Esophagus squamous epithelium (tissue), 5 donors: ENCODE results near the gene AP2M1. TPM values are rescaled to one million over a fixed set of nuclear protein-coding genes. Genes with fewer than 3 reads are reported as not detected.

Experiments
- DNase-seq: peaks from one replicate; lab custom pipeline; 2025; lab: John Stamatoyannopoulos, UW
- H3K27ac ChIP-seq, 4 donors: fragments of 200-600 bp; sonication (generic); one replicate each; pipeline ENCODE4 v1.5.1; 2016 to 2019; ENCODE audit warnings: mild to moderate bottlenecking in 1 of 4
- H3K27me3 ChIP-seq, 4 donors: fragments of 200-600 bp; sonication (generic); 1 replicate in 3 of 4; 2 replicates in 1 of 4; pipeline versions ENCODE4 v1.5.1 to v1.6.0; 2017 to 2021; ENCODE audit warnings: antibody characterized with exemption in 1 of 4
- H3K36me3 ChIP-seq, 3 donors: fragments of 200-600 bp; sonication (generic); one replicate each; pipeline ENCODE4 v1.5.1; 2016 to 2019
- H3K4me1 ChIP-seq, 3 donors: fragments of 200-600 bp; sonication (generic); one replicate each; pipeline ENCODE4 v1.5.1; 2017 to 2019
- H3K4me3 ChIP-seq, 4 donors: fragments of 200-600 bp; sonication (generic); 1 replicate in 3 of 4; 2 replicates in 1 of 4; pipeline ENCODE4 v1.5.1; 2016 to 2019; ENCODE audit warnings: mild to moderate bottlenecking in 2 of 4, moderate library complexity in 1 of 4
- H3K9me3 ChIP-seq, 3 donors: fragments of 200-600 bp; sonication (generic); one replicate each; pipeline ENCODE4 v1.5.1; 2016 to 2019
- CTCF ChIP-seq, 6 experiments: fragments of 450-650 bp in 4 of 6; fragments of 200-600 bp in 2 of 6; sonication (generic) in 2 of 6; IDR thresholded peaks; one replicate each; pipeline ENCODE4 v1.5.1; 2016 to 2019; ENCODE audit warnings: antibody characterized with exemption in 6 of 6, mild to moderate bottlenecking in 4 of 6, moderate library complexity in 4 of 6
- POLR2A ChIP-seq, 4 donors: fragments of 450-650 bp; IDR thresholded peaks; one replicate each; pipeline ENCODE4 v1.6.1; 2017; ENCODE audit warnings: antibody characterized with exemption in 4 of 4, mild to moderate bottlenecking in 4 of 4, moderate library complexity in 3 of 4
- WGBS, 2 donors: methylation state at CpG; one replicate each; pipeline ENCODE4 v1.1.5; 2018; 5-methylcytosine and 5-hydroxymethylcytosine counted together
- intact Hi-C: fragments of 100-400 bp; cut with DNase I; formaldehyde crosslinking; loops from one replicate; pipeline ENCODE4 v1.15.0; 2022
- total RNA-seq, 4 donors: library from RNA; depleted of rRNA; stranded (reverse); fragments of >200 nt; gene quantifications; one replicate each; pipeline ENCODE4 v1.1.0, GENCODE V29; 2016
- donor health status: DM: yes; HTN: yes; CAD: no.

Gene AP2M1
- total RNA-seq, 4 donors from 2014 or later: 139 to 212 (median 208) TPM

DNA sequence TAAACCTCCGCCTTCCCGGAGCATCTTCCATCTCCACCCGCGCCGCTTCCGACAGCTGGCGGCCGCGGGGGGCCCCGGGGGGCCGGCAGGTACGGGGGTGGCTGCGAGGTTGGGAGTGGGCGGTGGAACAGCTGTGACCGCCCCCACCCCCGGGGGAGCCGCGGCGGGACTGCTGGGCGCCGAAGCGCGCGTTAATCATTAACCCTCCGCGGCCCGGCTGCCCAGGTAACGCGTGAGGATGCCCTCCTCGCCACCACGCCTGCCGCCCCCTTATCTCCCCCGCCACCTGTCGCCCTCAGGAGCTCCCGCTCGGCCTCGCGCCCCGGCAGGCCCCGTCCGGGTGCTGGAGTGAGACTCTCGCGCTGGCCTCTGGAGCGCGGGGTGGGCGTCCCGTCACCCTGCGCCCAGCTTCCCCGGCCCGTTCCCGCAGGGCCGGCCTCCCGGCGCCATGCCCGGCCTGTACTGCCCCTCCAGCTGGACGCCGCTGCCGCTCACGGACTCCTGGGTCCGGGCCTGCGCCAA, 55.5 kb downstream of the AP2M1 start:
- TF ChIP-seq CTCF (IDR thresholded peaks at IDR 0.05) (no peak), POLR2A (IDR thresholded peaks at IDR 0.05) (no peak)
- Histone ChIP-seq H3K27me3 (peaks cover 12 to 99% (median 13%) of the 10 kb centered on the region in 4 donors), H3K4me1 (peaks cover 9 to 36% (median 21%) of the 10 kb centered on the region in 3 donors), H3K9me3 (no peaks in the 10 kb centered on the region), H3K4me3 (peak overlapping the region; percentile 27 to 67 (median 46)), H3K27ac (no peak overlapping the region), H3K36me3 (no peaks in the 10 kb centered on the region)
- DNase-seq: no peak
- intact Hi-C loops: no loop called here
- WGBS, 2 donors: no CpG with 5 or more reads among the region's 61 CpGs

- intact Hi-C loops: no loop called here
- TF ChIP-seq POLR2A (IDR thresholded peaks at IDR 0.05) (no peak), CTCF (IDR thresholded peaks at IDR 0.05) (no peak)
- Histone ChIP-seq H3K27ac (no peak overlapping the region), H3K27me3 (peaks cover 12 to 94% (median 13%) of the 10 kb centered on the region in 4 donors), H3K9me3 (no peaks in the 10 kb centered on the region), H3K4me3 (peak overlapping the region; percentile 27 to 67 (median 46)), H3K4me1 (peaks cover 9 to 36% (median 21%) of the 10 kb centered on the region in 3 donors), H3K36me3 (no peaks in the 10 kb centered on the region)
- no peak for DNase-seq
- 18 to 29% methylated on average over 9 of the region's 79 CpGs for WGBS, 2 donors
Observed at GRCh38 chr3:184230603-184231528, 56.2 kb downstream of the AP2M1 start.

- WGBS, 2 donors: 17 to 19% methylated on average over 1 to 3 of the region's 3 CpGs
- Histone ChIP-seq H3K4me1 (peaks cover 9 to 36% (median 21%) of the 10 kb centered on the region in 3 donors), H3K9me3 (no peaks in the 10 kb centered on the region), H3K27ac (no peak overlapping the region), H3K27me3 (peaks cover 12 to 95% (median 13%) of the 10 kb centered on the region in 4 donors), H3K4me3 (no peak overlapping the region), H3K36me3 (no peaks in the 10 kb centered on the region)
- intact Hi-C loops: no loop called here
- TF ChIP-seq POLR2A (IDR thresholded peaks at IDR 0.05) (no peak), CTCF (IDR thresholded peaks at IDR 0.05) (no peak)
- DNase-seq: no peak
Observed at GRCh38 chr3:184231671-184232070, 57.0 kb downstream of the AP2M1 start.

GRCh38 chr3:184233127-184233843, 58.6 kb downstream of the AP2M1 start:
- no peaks in the 10 kb centered on the region for H3K9me3 ChIP-seq

More at GRCh38 chr3:184233127-184233843, 58.6 kb downstream of the AP2M1 start:
- Histone ChIP-seq H3K4me3 (no peak overlapping the region), H3K27me3 (peaks cover 12 to 87% (median 13%) of the 10 kb centered on the region in 4 donors), H3K4me1 (peaks cover 9 to 36% (median 21%) of the 10 kb centered on the region in 3 donors), H3K27ac (no peak overlapping the region), H3K36me3 (no peaks in the 10 kb centered on the region)
- WGBS, 2 donors: 68 to 75% methylated on average over 2 to 6 of the region's 23 CpGs
- TF ChIP-seq CTCF (IDR thresholded peaks at IDR 0.05): no peak
- TF ChIP-seq POLR2A (IDR thresholded peaks at IDR 0.05): no peak
- DNase-seq: no peak
- intact Hi-C loops: no loop called here

Other genes with a start within 250 kb of the AP2M1 start
- gene ABCC5, start 157.0 kb upstream of the AP2M1 start, total RNA-seq: 10 to 100 TPM; 34.3 to 50.2 (median 40.4) TPM
- not detected for gene HTR3D, start 143.1 kb upstream of the AP2M1 start, total RNA-seq
- not detected for gene HTR3C, start 121.8 kb upstream of the AP2M1 start, total RNA-seq
- not detected for gene HTR3E, start 77.8 kb upstream of the AP2M1 start, total RNA-seq
- gene EIF2B5, start 39.5 kb upstream of the AP2M1 start, total RNA-seq: 10 to 100 TPM; 27.2 to 51.5 (median 42.1) TPM
- 10 to 100 TPM; 28.9 to 45.2 (median 34.4) TPM for gene DVL3, start 19.5 kb upstream of the AP2M1 start, total RNA-seq
- 10 to 100 TPM; 31.4 to 63.1 (median 40.5) TPM for gene ABCF3, start 11.3 kb downstream of the AP2M1 start, total RNA-seq
- under 1 TPM in 1 of 4 donors, not detected in 3; 0.22 TPM for gene VWA5B2, start 54.7 kb downstream of the AP2M1 start, total RNA-seq
- gene ALG3, start 74.1 kb downstream of the AP2M1 start, total RNA-seq: 10 to 100 TPM; 45.8 to 63.9 (median 54.6) TPM
- 10 to 100 TPM in 2 of 4 donors, 1 to 10 TPM in 2; 8.1 to 13.4 (median 10.3) TPM for gene EEF1AKMT4, start 74.8 kb downstream of the AP2M1 start, total RNA-seq
- not detected for gene CAMK2N2, start 86.7 kb downstream of the AP2M1 start, total RNA-seq
- gene ECE2, start 101.2 kb downstream of the AP2M1 start, total RNA-seq: not detected
- gene PSMD2, start 124.4 kb downstream of the AP2M1 start, total RNA-seq: 100 to 1,000 TPM; 209 to 362 (median 235) TPM
- gene EIF4G1, start 139.8 kb downstream of the AP2M1 start, total RNA-seq: 100 to 1,000 TPM; 272 to 462 (median 352) TPM
- gene FAM131A, start 162.7 kb downstream of the AP2M1 start, total RNA-seq: 10 to 100 TPM in 2 of 4 donors, 1 to 10 TPM in 2; 7.4 to 20.2 (median 10.4) TPM
- gene CLCN2, start 186.8 kb downstream of the AP2M1 start, total RNA-seq: 1 to 10 TPM; 2.1 to 4.2 (median 3.0) TPM
- 10 to 100 TPM; 49.5 to 98.5 (median 64.9) TPM for gene POLR2H, start 186.9 kb downstream of the AP2M1 start, total RNA-seq
- under 1 TPM in 1 of 4 donors, not detected in 3; 0.57 TPM for gene THPO, start 203.4 kb downstream of the AP2M1 start, total RNA-seq
- 10 to 100 TPM in 1 of 4 donors, 1 to 10 TPM in 1, under 1 TPM in 2; 0.11 to 10.7 (median 2.8) TPM for gene CHRD, start 205.2 kb downstream of the AP2M1 start, total RNA-seq